Mesothelial cell of epicardium (in vitro differentiated cells): Measurements from ENCODE around the gene MUTYH. TPM values are rescaled to one million over a fixed set of nuclear protein-coding genes. Genes with fewer than 3 reads are reported as not detected.
"Not testable (repeated sequence)": the region's sequence is repeated elsewhere in the genome, so short reads cannot be mapped to it uniquely, and the experiment has no call there.

Experiments
- DNase-seq, 2 experiments: peaks; one replicate each; pipeline ENCODE4 v3.0.0; 2021; ENCODE audit warnings: low spot score in 2 of 2; ENCODE audit not compliant: unreplicated experiment in 2 of 2
- H3K27ac Mint-ChIP-seq: 2 replicates; pipeline ENCODE4 v1.8.0; 2021; ENCODE audit warnings: mixed read lengths
- H3K27me3 Mint-ChIP-seq: 2 replicates; pipeline ENCODE4 v1.8.0; 2021; ENCODE audit warnings: low read depth, mixed read lengths
- H3K36me3 Mint-ChIP-seq: 2 replicates; pipeline ENCODE4 v1.8.0; 2021; ENCODE audit warnings: mixed read lengths
- H3K4me1 Mint-ChIP-seq: 2 replicates; pipeline ENCODE4 v1.8.0; 2021; ENCODE audit warnings: mixed read lengths
- H3K4me3 Mint-ChIP-seq: 2 replicates; pipeline ENCODE4 v1.8.0; 2021; ENCODE audit warnings: mild to moderate bottlenecking, moderate library complexity, mixed read lengths
- H3K9me3 Mint-ChIP-seq: 2 replicates; pipeline ENCODE4 v1.8.0; 2021; ENCODE audit warnings: mixed read lengths
- CTCF ChIP-seq: fragments of 200-600 bp; sonication (generic); IDR thresholded peaks from one replicate; pipeline ENCODE4 v1.5.0; 2021; ENCODE audit warnings: antibody characterized with exemption; ENCODE audit not compliant: unreplicated experiment
- total RNA-seq: library from RNA; stranded (reverse); gene quantifications from 3 replicates; pipeline ENCODE4 v1.2.1, GENCODE V29; 2021

Gene MUTYH
- total RNA-seq, result 39.5 to 43.1 TPM (median 43.0 TPM) in 3 replicates

GRCh38 chr1:45339789-45340558 lies at the start of gene MUTYH, which contains the start of gene TOE1:
TSS of gene MUTYH (minus strand) at chr1:45340440. CDS start at chr1:45334505, 5,935 bp downstream.
TSS of gene TOE1 (plus strand) at chr1:45340170. CDS start at chr1:45340253, 83 bp downstream.
- peak within 1 kb of the TSS; percentile 93 for H3K27ac Mint-ChIP-seq
- no peak for TF ChIP-seq CTCF
- peak; percentile 77 to 88 for DNase-seq
- H3K36me3 Mint-ChIP-seq, result peaks cover 11% of the 10 kb centered on the region
- H3K4me3 Mint-ChIP-seq, result peak within 1 kb of the TSS; percentile 90
- H3K27me3 Mint-ChIP-seq, result no peaks in the 10 kb centered on the region
- H3K4me1 Mint-ChIP-seq, result peaks cover 22% of the 10 kb centered on the region
- no peaks in the 10 kb centered on the region for H3K9me3 Mint-ChIP-seq

- no peak for TF ChIP-seq CTCF
- Mint-ChIP-seq H3K4me1 (no peaks in the 10 kb centered on the region), H3K9me3 (no peaks in the 10 kb centered on the region), H3K36me3 (no peaks in the 10 kb centered on the region), H3K27me3 (no peaks in the 10 kb centered on the region), H3K27ac (no peak overlapping the region), H3K4me3 (no peak overlapping the region)
- no peak for DNase-seq
These were observed 46.0 kb upstream of the MUTYH start for GRCh38 chr1:45386219-45386618.

- no peaks in the 10 kb centered on the region for H3K27me3 Mint-ChIP-seq
- no peaks in the 10 kb centered on the region for H3K4me1 Mint-ChIP-seq
- H3K9me3 Mint-ChIP-seq, result no peaks in the 10 kb centered on the region
- DNase-seq, result no peak
- H3K36me3 Mint-ChIP-seq, result no peaks in the 10 kb centered on the region
- TF ChIP-seq CTCF, result no peak
- no peak overlapping the region for H3K27ac Mint-ChIP-seq
- no peak overlapping the region for H3K4me3 Mint-ChIP-seq
These were observed 45.1 kb upstream of the MUTYH start for GRCh38 chr1:45385302-45385701.

GRCh38 chr1:45384213-45384612 lies 44.0 kb upstream of the MUTYH start:
- not testable (repeated sequence) for H3K27ac Mint-ChIP-seq, H3K36me3 Mint-ChIP-seq, H3K9me3 Mint-ChIP-seq, H3K27me3 Mint-ChIP-seq, DNase-seq, H3K4me3 Mint-ChIP-seq, H3K4me1 Mint-ChIP-seq

- no peak overlapping the region for H3K4me3 Mint-ChIP-seq
- no peak overlapping the region for H3K27ac Mint-ChIP-seq
- no peaks in the 10 kb centered on the region for H3K27me3 Mint-ChIP-seq
- DNase-seq, result no peak
- no peaks in the 10 kb centered on the region for H3K9me3 Mint-ChIP-seq
- no peak for TF ChIP-seq CTCF
- no peaks in the 10 kb centered on the region for H3K4me1 Mint-ChIP-seq
- H3K36me3 Mint-ChIP-seq, result no peaks in the 10 kb centered on the region
These were observed 43.0 kb upstream of the MUTYH start for GRCh38 chr1:45383191-45383590.

GRCh38 chr1:45381243-45381642 lies 41.0 kb upstream of the MUTYH start:
- no peak overlapping the region for H3K27ac Mint-ChIP-seq
- H3K9me3 Mint-ChIP-seq, result no peaks in the 10 kb centered on the region
- DNase-seq, result no peak
- no peaks in the 10 kb centered on the region for H3K27me3 Mint-ChIP-seq
- H3K4me1 Mint-ChIP-seq, result no peaks in the 10 kb centered on the region
- H3K36me3 Mint-ChIP-seq, result no peaks in the 10 kb centered on the region
- H3K4me3 Mint-ChIP-seq, result no peak overlapping the region
- TF ChIP-seq CTCF, result no peak
